A172 (cell line): ENCODE data around the gene RAP1GAP. TPM values are rescaled to one million over a fixed set of nuclear protein-coding genes. Genes with fewer than 3 reads are reported as not detected.

Source experiments
- total RNA-seq: library from RNA; depleted of rRNA; stranded (reverse); fragments of >200 nt; shearing (Covaris generic); gene quantifications from 2 replicates; pipeline ENCODE4 v1.2.3, GENCODE V29; 2014; rRNA removed

Gene RAP1GAP
- total RNA-seq, 1 experiment from 2014 or later = 1.1 TPM

Other genes with a start within 250 kb of the RAP1GAP start
- 5.4 and 5.6 TPM in 2 replicates for gene NBPF3, start 229.2 kb downstream of the RAP1GAP start, total RNA-seq
- 0.19 TPM in 1 of 2 replicates, not detected in the other for gene ALPL, start 159.9 kb downstream of the RAP1GAP start, total RNA-seq
- 16.0 and 22.8 TPM in 2 replicates for gene USP48, start 113.8 kb upstream of the RAP1GAP start, total RNA-seq
- not detected in 2 replicates for gene LDLRAD2, start 142.9 kb upstream of the RAP1GAP start, total RNA-seq